Esophagus squamous epithelium (tissue), 4 donors: ENCODE results near the gene PARD3.

ENCODE experiments used
- CTCF ChIP-seq, 6 experiments: fragments of 450-650 bp in 4 of 6; fragments of 200-600 bp in 2 of 6; sonication (generic) in 2 of 6; IDR thresholded peaks; one replicate each; pipeline ENCODE4 v1.5.1; 2016 to 2019; ENCODE audit warnings: antibody characterized with exemption in 6 of 6, mild to moderate bottlenecking in 4 of 6, moderate library complexity in 4 of 6
- POLR2A ChIP-seq, 4 donors: fragments of 450-650 bp; IDR thresholded peaks; one replicate each; pipeline ENCODE4 v1.6.1; 2017; ENCODE audit warnings: antibody characterized with exemption in 4 of 4, mild to moderate bottlenecking in 4 of 4, moderate library complexity in 3 of 4

GRCh38 chr10:34292675-34293074, 522.4 kb downstream of the PARD3 start:
- no peak for TF ChIP-seq CTCF (IDR thresholded peaks at IDR 0.05)
- no peak for TF ChIP-seq POLR2A (IDR thresholded peaks at IDR 0.05)
